PC-3 (cell line): Measurements from ENCODE around the gene SCAMP3.

Source experiments
- CTCF ChIP-seq: fragments of 300-600 bp; sonication (generic); conservative IDR thresholded peaks from 2 replicates; pipeline ENCODE4 v1.5.1; 2017; ENCODE audit warnings: antibody characterized with exemption, low read depth, mild to moderate bottlenecking, low read length
- EZH2phosphoT487 ChIP-seq: fragments of 300-600 bp; sonication (generic); IDR thresholded peaks from 2 replicates; pipeline ENCODE4 v1.6.1; 2018; ENCODE audit warnings: mild to moderate bottlenecking, antibody characterized with exemption, low read length, borderline replicate concordance

- TF ChIP-seq CTCF (no peak), EZH2phosphoT487 (no peak)
Observed at GRCh38 chr1:155308493-155309422, 46.6 kb upstream of the SCAMP3 start, which contains the start of gene FDPS.
